ENCODE measurements around the gene LAMA2. TPM values are rescaled to one million over a fixed set of nuclear protein-coding genes. Genes with fewer than 3 reads are reported as not detected.

The LAMA2 gene
- total RNA-seq, 1 experiment from 2014 or later, result 4.2 TPM

- H3K36me3 Mint-ChIP-seq (ENCODE audit: insufficient read depth in 1 of 3, low read depth in 3 of 3), result no peaks in the 10 kb centered on the region
- H3K79me1 ChIP-seq (ENCODE audit: insufficient read depth, low read depth, low read length, poor library complexity, severe bottlenecking), result no peaks in the 10 kb centered on the region
- TF ChIP-seq CTCF (conservative IDR thresholded peaks at IDR 0.05), result no peak
- no peak overlapping the region for H2BK20ac ChIP-seq (ENCODE audit: low read depth, low read length, poor library complexity, severe bottlenecking)
- H3K4ac ChIP-seq (ENCODE audit: low read depth, low read length), result no peak overlapping the region
- H2AK5ac ChIP-seq (ENCODE audit: insufficient read length, low read length), result no peak overlapping the region
- no peak overlapping the region for H2BK15ac ChIP-seq (ENCODE audit: low read depth, low read length)
- no peak overlapping the region for H3K27ac ChIP-seq (ENCODE audit: insufficient read length, low read depth, low read length)
- WGBS (ENCODE audit: extremely low coverage, insufficient read length, low lambda C conversion rate), result no CpG with 5 or more reads among the region's 6 CpGs
- no peak overlapping the region for H3K56ac ChIP-seq (ENCODE audit: insufficient read length, low read depth, low read length)
- no peak overlapping the region for H4K91ac ChIP-seq (ENCODE audit: insufficient read length, low read depth, low read length)
- no peaks in the 10 kb centered on the region for H3K4me1 ChIP-seq (ENCODE audit: insufficient read depth, low read length)
- H2BK5ac ChIP-seq (ENCODE audit: insufficient read length, low read length), result no peak overlapping the region
- no peak overlapping the region for H3K14ac ChIP-seq (ENCODE audit: insufficient read depth, low read length)
- no peaks in the 10 kb centered on the region for H4K20me1 ChIP-seq (ENCODE audit: control insufficient read depth, insufficient read depth, insufficient read length)
- H3K27me3 ChIP-seq (ENCODE audit: insufficient read depth, low read length), result no peaks in the 10 kb centered on the region
- H2BK120ac ChIP-seq (ENCODE audit: low read depth, low read length, poor library complexity, severe bottlenecking), result no peak overlapping the region
- H3K18ac ChIP-seq (ENCODE audit: insufficient read length, low read depth, low read length), result no peak overlapping the region
- DNase-seq, result no peak
- H2AFZ ChIP-seq (ENCODE audit: low read length), result no peak overlapping the region
- H3K4me1 Mint-ChIP-seq, result peaks cover 9 to 13% of the 10 kb centered on the region in 2 experiments
- H3K9ac ChIP-seq (ENCODE audit: extremely low read depth, insufficient read length, low read length), result no peak overlapping the region
- H3K27ac Mint-ChIP-seq, result no peak overlapping the region
- H3K23me2 ChIP-seq (ENCODE audit: insufficient read length, low read depth, low read length, poor library complexity, severe bottlenecking), result no peaks in the 10 kb centered on the region
- no peak overlapping the region for H3K23ac ChIP-seq (ENCODE audit: insufficient read length, low read depth, low read length)
- H3K9me3 Mint-ChIP-seq, result no peaks in the 10 kb centered on the region
- H3K4me2 ChIP-seq (ENCODE audit: insufficient read depth, insufficient read length, low read length), result no peak overlapping the region
- H3K4me3 Mint-ChIP-seq, result no peak overlapping the region
- no peak overlapping the region for H4K8ac ChIP-seq (replicated peaks; ENCODE audit: insufficient read length, low read depth, low read length)
- no peaks in the 10 kb centered on the region for H3K79me2 ChIP-seq (ENCODE audit: insufficient read depth, low read length)
- no peak overlapping the region for H4K5ac ChIP-seq (ENCODE audit: insufficient read length, low read depth, low read length)
- no peaks in the 10 kb centered on the region for H3K9me3 ChIP-seq (ENCODE audit: control insufficient read depth, low read depth, low read length)
- H2BK12ac ChIP-seq (ENCODE audit: insufficient read length, low read depth, low read length), result no peak overlapping the region
- no peak overlapping the region for H3T11ph ChIP-seq (ENCODE audit: low read length)
- H3K27me3 Mint-ChIP-seq (ENCODE audit: low read depth), result peaks cover 38% of the 10 kb centered on the region
These were observed 149.7 kb downstream of the LAMA2 start for GRCh38 chr6:129032602-129033001.
